Activated CD4-positive, alpha-beta T cell treated with anti-CD3 and anti-CD28 coated beads, Interleukin-2, amount 10 ng/mL, durations not matched to agents 7 days and 5 days (primary cell): Measurements from ENCODE around the gene C3orf62. TPM values are rescaled to one million over a fixed set of nuclear protein-coding genes. Genes with fewer than 3 reads are reported as not detected.
"Not testable (repeated sequence)": the region's sequence is repeated elsewhere in the genome, so short reads cannot be mapped to it uniquely, and the experiment has no call there.

Experiments
- CTCF ChIA-PET: fragments of 350-600 bp; sonication (Branson Sonifier 250); formaldehyde crosslinking; loops from one replicate; lab custom pipeline; 2021; ENCODE audit warnings: antibody characterized with exemption; lab: Charles Lee
- POLR2A ChIA-PET: fragments of 350-600 bp; sonication (Branson Sonifier 250); formaldehyde crosslinking; loops from one replicate; lab custom pipeline; 2021; ENCODE audit warnings: antibody characterized with exemption; lab: Charles Lee
- DNase-seq: peaks from one replicate; pipeline ENCODE4 v3.0.0-alpha.2; 2020
- H3K27ac Mint-ChIP-seq: one replicate; pipeline ENCODE4 v1.8.0; 2021; ENCODE audit warnings: mild to moderate bottlenecking, moderate library complexity, mixed read lengths
- H3K27me3 Mint-ChIP-seq: one replicate; pipeline ENCODE4 v1.8.0; 2021; ENCODE audit warnings: mixed read lengths
- H3K36me3 Mint-ChIP-seq: one replicate; pipeline ENCODE4 v1.8.0; 2021; ENCODE audit warnings: low read depth, mixed read lengths
- H3K4me1 Mint-ChIP-seq: one replicate; pipeline ENCODE4 v1.8.0; 2021; ENCODE audit warnings: mixed read lengths
- H3K4me3 Mint-ChIP-seq: one replicate; pipeline ENCODE4 v1.8.0; 2021; ENCODE audit warnings: mild to moderate bottlenecking, moderate library complexity, mixed read lengths
- H3K9me3 Mint-ChIP-seq: one replicate; pipeline ENCODE4 v1.8.0; 2021; ENCODE audit warnings: mixed read lengths
- total RNA-seq, 2 experiments: library from RNA; stranded (reverse); gene quantifications; one replicate each; pipeline ENCODE4 v1.2.3, GENCODE V29; 2021

The C3orf62 gene
- total RNA-seq, 2 experiments from 2014 or later: 12.2 to 13.5 TPM

GRCh38 chr3:49265661-49266386 lies 11.2 kb downstream of the C3orf62 start:
- no peak overlapping the region for H3K4me3 Mint-ChIP-seq
- no peak overlapping the region for H3K27ac Mint-ChIP-seq
- no peak for DNase-seq
- ChIA-PET CTCF (interaction anchor here (1.2 kb wide), 1 partner anchor 18 kb away, joined by 5 read pairs; no protein-coding TSS in a partner anchor), POLR2A (no interaction called here)
- no peaks in the 10 kb centered on the region for H3K27me3 Mint-ChIP-seq
- H3K4me1 Mint-ChIP-seq: no peaks in the 10 kb centered on the region
- peaks cover 8% of the 10 kb centered on the region for H3K36me3 Mint-ChIP-seq
- no peaks in the 10 kb centered on the region for H3K9me3 Mint-ChIP-seq

GRCh38 chr3:49263159-49263889 lies 13.7 kb downstream of the C3orf62 start:
- Mint-ChIP-seq H3K36me3 (peaks cover 1% of the 10 kb centered on the region), H3K27me3 (no peaks in the 10 kb centered on the region), H3K27ac (no peak overlapping the region), H3K9me3 (no peaks in the 10 kb centered on the region), H3K4me3 (no peak overlapping the region), H3K4me1 (no peaks in the 10 kb centered on the region)
- no peak for DNase-seq
- CTCF ChIA-PET: interaction anchor here (0.7 kb wide), 1 partner anchor 11 kb away, joined by 3 read pairs; no protein-coding TSS in a partner anchor
- POLR2A ChIA-PET: no interaction called here

GRCh38 chr3:49260806-49261324 lies 16.2 kb downstream of the C3orf62 start:
- Mint-ChIP-seq H3K36me3 (no peaks in the 10 kb centered on the region), H3K27ac (no peak overlapping the region), H3K27me3 (no peaks in the 10 kb centered on the region), H3K4me1 (no peaks in the 10 kb centered on the region), H3K4me3 (no peak overlapping the region), H3K9me3 (no peaks in the 10 kb centered on the region)
- CTCF ChIA-PET: interaction anchor here (0.7 kb wide), 1 partner anchor 12 kb away, joined by 3 read pairs; no protein-coding TSS in a partner anchor
- POLR2A ChIA-PET: no interaction called here
- DNase-seq: no peak

- no peaks in the 10 kb centered on the region for H3K9me3 Mint-ChIP-seq
- H3K4me3 Mint-ChIP-seq: no peak overlapping the region
- DNase-seq: no peak
- POLR2A ChIA-PET: no interaction called here
- CTCF ChIA-PET: no interaction called here
- no peaks in the 10 kb centered on the region for H3K27me3 Mint-ChIP-seq
- H3K36me3 Mint-ChIP-seq: no peaks in the 10 kb centered on the region
- H3K27ac Mint-ChIP-seq: peak overlapping the region; percentile 36
- peaks cover 5% of the 10 kb centered on the region for H3K4me1 Mint-ChIP-seq
These were observed 19.8 kb downstream of the C3orf62 start for GRCh38 chr3:49257187-49257586.

GRCh38 chr3:49255718-49256511 lies 21.1 kb downstream of the C3orf62 start:
- H3K36me3 Mint-ChIP-seq: no peaks in the 10 kb centered on the region
- no peaks in the 10 kb centered on the region for H3K9me3 Mint-ChIP-seq
- ChIA-PET POLR2A (no interaction called here), CTCF (no interaction called here)
- no peak overlapping the region for H3K27ac Mint-ChIP-seq
- peaks cover 5% of the 10 kb centered on the region for H3K4me1 Mint-ChIP-seq
- H3K27me3 Mint-ChIP-seq: no peaks in the 10 kb centered on the region
- no peak for DNase-seq
- H3K4me3 Mint-ChIP-seq: no peak overlapping the region

GRCh38 chr3:49255112-49255511 lies 21.9 kb downstream of the C3orf62 start:
- no peak for DNase-seq
- Mint-ChIP-seq H3K4me3 (no peak overlapping the region), H3K9me3 (no peaks in the 10 kb centered on the region), H3K27ac (no peak overlapping the region), H3K27me3 (no peaks in the 10 kb centered on the region), H3K36me3 (no peaks in the 10 kb centered on the region), H3K4me1 (peaks cover 5% of the 10 kb centered on the region)
- CTCF ChIA-PET: interaction anchor here (0.6 to 1.4 kb wide), 3 partner anchors 12 to 408 kb away, joined by 3 to 5 read pairs (median 3); no protein-coding TSS in a partner anchor
- POLR2A ChIA-PET: interaction anchor here (0.6 kb wide), 2 partner anchors 9 to 197 kb away, joined by 3 read pairs; no protein-coding TSS in a partner anchor

GRCh38 chr3:49253512-49253911 lies 23.5 kb downstream of the C3orf62 start:
- DNase-seq: no peak
- Mint-ChIP-seq H3K4me3 (no peak overlapping the region), H3K9me3 (no peaks in the 10 kb centered on the region), H3K4me1 (peaks cover 5% of the 10 kb centered on the region), H3K36me3 (no peaks in the 10 kb centered on the region), H3K27me3 (no peaks in the 10 kb centered on the region), H3K27ac (no peak overlapping the region)
- CTCF ChIA-PET: interaction anchor here (1.4 kb wide), 1 partner anchor 15 kb away, joined by 3 read pairs; no protein-coding TSS in a partner anchor
- POLR2A ChIA-PET: no interaction called here

GRCh38 chr3:49248840-49249227 lies 28.2 kb downstream of the C3orf62 start:
- H3K27ac Mint-ChIP-seq: no peak overlapping the region
- H3K27me3 Mint-ChIP-seq: no peaks in the 10 kb centered on the region
- H3K4me1 Mint-ChIP-seq: no peaks in the 10 kb centered on the region
- ChIA-PET CTCF (interaction anchor here (0.6 to 1.6 kb wide), 3 partner anchors 13 to 306 kb away, joined by 3 to 5 read pairs (median 3); no protein-coding TSS in a partner anchor), POLR2A (no interaction called here)
- no peaks in the 10 kb centered on the region for H3K9me3 Mint-ChIP-seq
- H3K36me3 Mint-ChIP-seq: no peaks in the 10 kb centered on the region
- no peak for DNase-seq
- no peak overlapping the region for H3K4me3 Mint-ChIP-seq

- no peaks in the 10 kb centered on the region for H3K9me3 Mint-ChIP-seq
- H3K27ac Mint-ChIP-seq: no peak overlapping the region
- H3K36me3 Mint-ChIP-seq: no peaks in the 10 kb centered on the region
- no peaks in the 10 kb centered on the region for H3K27me3 Mint-ChIP-seq
- ChIA-PET POLR2A (no interaction called here), CTCF (no interaction called here)
- H3K4me3 Mint-ChIP-seq: no peak overlapping the region
- DNase-seq: no peak
- no peaks in the 10 kb centered on the region for H3K4me1 Mint-ChIP-seq
These were observed 32.3 kb downstream of the C3orf62 start for GRCh38 chr3:49244581-49245205.

GRCh38 chr3:49240091-49240490 lies 36.9 kb downstream of the C3orf62 start:
- H3K4me1 Mint-ChIP-seq, DNase-seq, H3K27me3 Mint-ChIP-seq, H3K36me3 Mint-ChIP-seq, CTCF ChIA-PET, POLR2A ChIA-PET, H3K9me3 Mint-ChIP-seq, H3K4me3 Mint-ChIP-seq, H3K27ac Mint-ChIP-seq: not testable (repeated sequence)

- ChIA-PET CTCF (interaction anchor here (0.6 to 1.4 kb wide), 7 partner anchors 16 to 612 kb away, joined by 3 to 5 read pairs (median 3); no protein-coding TSS in a partner anchor), POLR2A (interaction anchor here (0.6 to 1.0 kb wide), 3 partner anchors 67 to 522 kb away, joined by 3 to 4 read pairs (median 3); partner anchors contain the start of gene KLHDC8B)
- Mint-ChIP-seq H3K4me1 (peaks cover 6% of the 10 kb centered on the region), H3K27ac (no peak overlapping the region), H3K4me3 (no peak overlapping the region), H3K36me3 (peaks cover 1% of the 10 kb centered on the region), H3K9me3 (peaks cover 18% of the 10 kb centered on the region), H3K27me3 (no peaks in the 10 kb centered on the region)
- DNase-seq: no peak
These were observed 38.5 kb downstream of the C3orf62 start for GRCh38 chr3:49238274-49239127.
